ENCODE results near the gene SELENOF. TPM values are rescaled to one million over a fixed set of nuclear protein-coding genes. Genes with fewer than 3 reads are reported as not detected.
A peak's percentile ranks its signal among the peaks of the same experiment; 100 is the strongest.
"Not testable (repeated sequence)": the region's sequence is repeated elsewhere in the genome, so short reads cannot be mapped to it uniquely, and the experiment has no call there.

The SELENOF gene
- total RNA-seq, 1 experiment from 2014 or later: 174 TPM

DNA sequence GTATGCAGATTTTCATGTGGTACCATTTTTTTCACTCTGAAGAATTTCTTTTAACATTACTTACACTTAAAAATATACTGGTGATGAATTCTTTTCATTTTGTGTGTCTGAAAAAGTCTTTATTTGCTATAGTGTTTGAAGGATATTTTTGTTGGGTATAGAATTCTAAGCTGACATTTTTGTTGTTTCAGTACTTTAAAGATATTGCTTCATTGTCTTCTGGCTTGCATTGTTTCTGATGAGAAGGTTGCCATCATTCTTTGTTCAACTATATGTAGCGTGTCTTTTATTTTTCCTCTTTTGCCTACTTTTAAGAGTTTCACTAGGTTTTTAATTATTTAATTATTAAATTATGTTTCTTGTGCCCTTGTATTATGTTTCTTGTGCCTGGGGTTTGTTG is 8.5 kb upstream of the SELENOF start:
- no peak for DNase-seq (ENCODE audit: extremely low read depth, low read depth)

DNA sequence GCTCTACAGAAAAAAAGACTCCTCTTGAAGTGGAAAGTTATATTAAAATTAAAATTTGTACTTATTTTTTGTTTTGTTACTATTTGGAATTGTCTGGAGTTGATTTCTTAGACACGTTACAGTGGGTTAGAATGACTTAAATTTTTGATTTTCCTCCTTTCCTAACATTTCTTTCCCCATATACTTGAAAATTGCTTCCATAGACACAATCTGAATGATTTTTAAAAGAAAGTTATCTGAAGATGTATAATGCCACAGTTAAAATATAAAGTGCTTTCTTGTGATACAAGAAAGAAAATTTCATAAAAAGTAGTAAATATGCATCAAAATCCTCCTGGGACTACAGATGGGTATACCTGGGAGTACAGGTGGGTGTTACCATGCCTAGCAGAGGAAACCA is 2.8 kb upstream of the SELENOF start:
- no peak for DNase-seq (ENCODE audit: extremely low read depth, low read depth)

GRCh38 chr1:86915737-86916235 is 1.9 kb upstream of the SELENOF start:
- DNase-seq (ENCODE audit: extremely low read depth, low read depth): no peak

DNA sequence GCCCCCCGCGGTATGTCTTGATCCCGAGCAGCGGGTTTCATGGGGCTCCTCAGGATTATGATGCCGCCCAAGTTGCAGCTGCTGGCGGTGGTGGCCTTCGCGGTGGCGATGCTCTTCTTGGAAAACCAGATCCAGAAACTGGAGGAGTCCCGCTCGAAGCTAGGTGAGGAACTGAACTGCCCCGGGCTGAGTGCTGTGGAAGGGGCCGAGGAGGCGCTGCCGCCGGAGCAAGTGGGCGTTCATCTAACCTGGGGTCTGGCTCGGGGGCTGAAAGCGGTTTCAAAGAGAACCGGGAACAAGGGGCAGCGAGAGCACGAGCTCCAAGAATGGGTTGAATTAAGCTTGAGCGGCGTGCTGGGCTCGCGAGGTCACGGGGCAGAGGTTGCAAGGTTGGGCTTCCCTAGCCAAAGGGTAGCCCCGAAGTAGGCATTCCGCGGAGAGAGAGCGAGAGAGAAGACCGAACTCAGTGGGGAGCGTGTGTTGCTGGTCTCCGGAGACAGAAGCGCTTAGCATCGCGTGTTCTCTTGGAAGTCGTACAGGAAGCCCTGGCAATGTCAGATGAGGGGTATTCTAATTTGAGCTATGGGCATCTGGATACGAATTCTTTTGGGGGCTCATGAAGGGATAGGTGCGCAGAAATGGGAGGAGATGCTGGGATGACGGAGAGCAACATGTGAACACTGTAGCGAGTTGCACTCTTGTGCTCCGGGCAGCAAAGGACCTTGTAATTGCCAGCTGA is 1.2 kb upstream of the SELENOF start:
- peak; percentile 15 for DNase-seq (ENCODE audit: extremely low read depth, low read depth)

DNA sequence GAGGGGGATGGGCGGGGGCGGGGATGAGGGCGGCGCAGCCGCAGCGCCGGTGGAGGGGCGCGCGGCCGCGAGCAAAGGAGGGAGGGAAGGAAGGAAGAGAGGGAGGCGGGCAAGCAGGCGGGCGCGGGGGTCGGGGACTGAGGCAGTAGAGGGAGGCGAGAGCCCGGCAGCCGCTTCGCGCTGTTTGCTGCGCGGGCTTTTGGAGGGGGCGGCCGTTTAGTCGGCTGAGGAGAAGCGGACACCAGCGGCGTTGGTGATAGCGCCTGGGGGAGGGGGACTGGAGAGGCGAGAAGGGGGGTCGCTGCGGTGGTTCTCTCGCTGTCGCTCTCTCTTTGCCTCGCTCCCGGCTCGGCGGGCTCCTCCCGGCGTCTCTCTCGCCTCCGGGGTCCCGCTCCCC is 673 bp upstream of the SELENOF start, which contains the start of gene HS2ST1:
Gene HS2ST1 (plus strand): TSS at position 35 of the 397 bp plus-strand sequence.
- no peak for DNase-seq (ENCODE audit: extremely low read depth, low read depth)

DNA sequence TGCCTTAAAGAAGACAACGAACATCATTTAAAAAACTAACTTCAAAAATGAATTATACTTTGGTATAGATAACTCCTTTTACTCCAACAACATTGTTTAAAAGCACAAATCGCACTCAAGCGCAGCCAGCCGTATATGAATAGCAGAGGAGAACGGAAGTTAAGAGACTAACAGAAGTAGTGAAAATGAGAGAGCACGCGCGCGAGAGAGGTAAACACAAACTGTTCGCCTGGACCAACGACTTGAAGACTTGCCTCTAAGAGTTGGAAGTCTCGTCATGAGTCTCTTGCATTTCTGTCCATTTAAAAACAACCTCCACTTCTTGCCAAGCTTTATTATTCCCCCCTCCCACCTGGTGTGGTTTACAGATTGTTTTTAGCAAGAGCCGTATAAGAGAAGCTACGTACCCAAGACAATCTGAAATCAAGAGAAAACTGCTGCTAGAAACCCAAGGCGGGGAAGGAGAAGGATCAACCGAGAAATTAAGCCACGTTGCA is 479 bp downstream of the SELENOF start:
- peak; percentile 6 for DNase-seq (ENCODE audit: extremely low read depth, low read depth)

DNA sequence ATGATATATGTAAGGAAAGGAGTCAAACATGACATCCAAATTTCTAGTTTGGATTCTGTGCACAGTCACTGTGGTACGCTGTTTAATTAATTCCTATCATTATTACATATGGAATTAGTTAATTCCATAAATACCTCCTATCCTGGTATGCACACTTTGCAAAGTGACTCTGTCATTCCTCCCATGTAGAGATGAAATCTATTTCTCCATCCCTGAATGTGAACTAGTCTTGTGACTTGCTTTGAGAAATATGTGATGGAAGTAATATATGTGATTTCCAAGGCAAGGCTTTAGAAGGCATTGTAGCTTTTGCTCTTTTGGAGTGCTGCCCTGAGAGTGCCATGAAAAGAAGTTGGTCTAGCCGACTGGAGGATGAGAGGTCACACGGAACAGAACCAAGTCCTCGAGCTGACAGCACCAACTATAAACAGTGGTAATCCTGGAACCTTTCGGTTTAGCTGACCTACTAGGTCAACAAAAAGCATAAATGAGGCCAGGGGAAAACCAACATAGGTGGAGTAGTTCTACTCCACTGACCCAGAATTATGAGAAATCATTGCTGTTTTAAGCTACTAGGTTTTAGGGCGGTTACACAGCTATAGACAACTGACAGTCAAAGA is 1.5 kb downstream of the SELENOF start:
- no peak for DNase-seq (ENCODE audit: extremely low read depth, low read depth)

GRCh38 chr1:86906419-86906818 is 7.5 kb downstream of the SELENOF start:
- DNase-seq (ENCODE audit: extremely low read depth, low read depth): no peak

- DNase-seq (ENCODE audit: extremely low read depth, low read depth): no peak
Observed at GRCh38 chr1:86905875-86906274, 8.1 kb downstream of the SELENOF start.

DNA sequence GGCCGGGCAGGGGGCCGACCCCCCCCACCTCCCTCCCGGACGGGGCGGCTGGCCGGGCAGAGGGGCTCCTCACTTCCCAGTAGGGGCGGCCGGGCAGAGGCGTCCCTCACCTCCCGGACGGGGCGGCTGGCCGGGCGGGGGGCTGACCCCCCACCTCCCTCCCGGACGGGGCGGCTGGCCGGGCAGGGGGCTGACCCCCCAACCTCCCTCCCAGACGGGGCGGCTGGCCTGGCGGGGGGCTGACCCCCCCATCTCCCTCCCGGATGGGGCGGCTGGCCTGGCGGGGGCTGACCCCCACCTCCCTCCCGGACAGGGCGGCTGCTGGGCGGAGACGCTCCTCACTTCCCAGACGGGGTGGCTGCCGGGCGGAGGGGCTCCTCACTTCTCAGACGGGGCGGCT is 14.5 kb downstream of the SELENOF start:
- DNase-seq (ENCODE audit: extremely low read depth, low read depth): not testable (repeated sequence)

DNA sequence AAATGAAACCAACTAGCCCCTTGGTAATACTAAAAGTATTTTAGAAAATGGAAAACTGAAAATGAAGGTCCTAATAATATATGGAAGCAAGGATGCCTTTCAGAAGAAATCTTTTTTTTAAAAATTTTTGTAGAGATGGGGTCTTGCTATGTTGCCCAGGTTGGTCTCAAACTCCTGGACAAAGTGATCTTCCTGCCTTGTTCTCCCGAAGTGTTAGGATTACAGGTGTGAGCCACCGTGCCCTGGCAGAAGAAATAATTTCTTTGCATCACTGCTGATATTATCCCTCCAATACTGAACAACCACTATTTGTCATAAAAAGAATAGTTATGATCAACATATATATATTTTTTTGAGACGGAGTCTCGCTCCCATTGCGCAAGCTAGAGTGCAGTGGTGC is 25.6 kb downstream of the SELENOF start:
- DNase-seq (ENCODE audit: extremely low read depth, low read depth): no peak

DNA sequence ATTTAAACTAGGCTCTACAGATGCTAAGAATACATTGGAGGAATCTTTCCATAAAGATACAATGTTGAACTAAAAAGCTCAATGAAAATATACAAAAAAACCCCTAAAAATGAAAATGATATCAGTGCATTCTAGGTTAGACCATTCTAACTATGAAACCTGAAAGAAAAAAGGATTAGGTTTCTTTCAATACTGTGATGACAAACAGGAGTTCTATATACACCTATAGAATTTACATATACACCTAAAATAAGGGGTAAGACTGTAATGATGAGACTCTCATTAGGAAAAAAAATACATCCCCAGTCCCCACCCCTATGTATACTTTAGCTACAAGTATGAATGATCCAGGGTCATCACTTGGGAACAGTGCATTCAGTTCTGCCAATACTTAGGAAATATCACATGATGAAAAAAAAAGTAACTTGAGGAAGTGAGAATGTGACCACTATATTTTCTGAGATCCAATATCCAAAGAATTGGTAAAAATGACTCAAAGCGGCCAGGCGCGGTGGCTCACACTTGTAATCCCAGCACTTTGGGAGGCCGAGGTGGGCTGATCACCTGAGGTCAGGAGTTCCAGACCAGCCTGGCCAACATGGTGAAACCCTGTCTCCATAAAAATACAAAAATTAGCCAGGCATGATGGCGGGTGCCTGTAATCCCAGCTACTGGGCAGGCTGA is 26.3 kb downstream of the SELENOF start:
- no peak for DNase-seq (ENCODE audit: extremely low read depth, low read depth)

- no peak for DNase-seq (ENCODE audit: extremely low read depth, low read depth)
Observed at GRCh38 chr1:86875722-86876121, 38.2 kb downstream of the SELENOF start.

GRCh38 chr1:86872086-86872485 is 41.8 kb downstream of the SELENOF start:
- no peak for DNase-seq (ENCODE audit: extremely low read depth, low read depth)

DNA sequence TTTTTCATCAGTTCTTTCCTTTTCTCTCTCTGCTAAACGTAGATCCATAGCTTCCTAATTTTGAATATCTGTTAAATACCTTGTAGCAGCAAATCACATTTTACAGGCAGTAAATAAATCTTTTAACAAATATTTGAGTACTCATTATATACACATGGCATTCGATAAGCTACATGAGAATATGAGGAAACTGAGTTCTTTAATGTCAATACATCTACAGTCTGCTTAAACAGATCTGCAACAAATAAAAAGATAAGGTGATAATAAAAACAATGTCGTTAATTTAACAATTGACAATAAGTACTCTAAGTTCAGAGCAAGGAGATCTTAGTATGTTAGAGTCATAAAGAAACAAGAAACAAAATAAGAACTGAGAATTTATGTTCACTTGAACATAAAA is 42.9 kb downstream of the SELENOF start:
- DNase-seq (ENCODE audit: extremely low read depth, low read depth): no peak

DNA sequence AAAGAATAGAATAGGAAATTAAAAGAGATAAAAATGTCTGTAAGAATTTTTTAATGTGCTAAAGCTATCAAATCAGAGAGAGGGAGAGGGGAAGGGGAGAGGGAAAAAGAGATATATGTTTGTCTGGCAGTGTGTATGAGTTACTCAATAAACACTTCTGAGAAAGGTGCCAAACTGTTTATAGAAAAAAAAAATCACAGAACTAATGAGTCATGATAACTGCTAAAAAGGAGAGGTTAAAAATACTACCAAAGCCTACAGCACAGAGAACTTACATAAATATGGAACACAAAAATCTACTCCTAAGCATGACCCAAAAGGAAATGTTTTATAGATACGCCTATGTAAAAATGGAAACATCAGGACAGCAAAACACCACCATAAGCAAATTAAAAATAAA is 45.4 kb downstream of the SELENOF start:
- no peak for DNase-seq (ENCODE audit: extremely low read depth, low read depth)

DNA sequence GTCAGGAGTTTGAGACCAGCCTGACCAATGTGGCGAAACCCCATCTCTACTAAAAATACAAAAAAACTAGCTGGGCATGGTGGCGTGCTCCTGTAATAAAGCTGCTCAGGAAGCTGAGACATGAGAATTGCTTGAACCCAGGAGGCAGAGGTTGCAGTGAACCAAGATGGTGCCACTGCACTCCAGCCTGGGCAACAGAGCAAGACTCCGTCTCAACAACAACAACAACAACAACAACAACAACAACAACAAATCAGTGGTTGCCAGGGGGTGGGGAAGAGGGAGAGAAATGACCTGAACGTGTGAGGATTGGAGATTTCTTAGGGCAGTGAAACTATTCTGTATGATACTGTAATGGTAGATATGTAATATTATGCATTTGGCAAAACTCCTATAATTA is 46.6 kb downstream of the SELENOF start:
- not testable (repeated sequence) for DNase-seq (ENCODE audit: extremely low read depth, low read depth)

- no peak for DNase-seq (ENCODE audit: extremely low read depth, low read depth)
Observed at GRCh38 chr1:86866665-86867064, 47.3 kb downstream of the SELENOF start.

GRCh38 chr1:86865973-86866637 is 47.8 kb downstream of the SELENOF start:
- no peak for DNase-seq (ENCODE audit: extremely low read depth, low read depth)

- DNase-seq (ENCODE audit: extremely low read depth, low read depth): no peak
Observed at GRCh38 chr1:86862920-86863319, 51.0 kb downstream of the SELENOF start.

GRCh38 chr1:86861424-86861823 is 52.5 kb downstream of the SELENOF start:
- no peak for DNase-seq (ENCODE audit: extremely low read depth, low read depth)
